A549 treated with dexamethasone at 1 μM for 4 hours (cell line): ENCODE results near the gene TMEM183A. TPM values are rescaled to one million over a fixed set of nuclear protein-coding genes. Genes with fewer than 3 reads are reported as not detected.

Experiments used
- total RNA-seq: library from RNA; stranded (reverse); fragments of 200-300 nt; extraction: Qiagen RNA extraction; gene quantifications from 5 replicates; pipeline ENCODE4 v1.2.3, GENCODE V29; 2022

Gene TMEM183A
- total RNA-seq = 43.4 to 52.9 TPM (median 48.8 TPM) in 5 replicates

DNA sequence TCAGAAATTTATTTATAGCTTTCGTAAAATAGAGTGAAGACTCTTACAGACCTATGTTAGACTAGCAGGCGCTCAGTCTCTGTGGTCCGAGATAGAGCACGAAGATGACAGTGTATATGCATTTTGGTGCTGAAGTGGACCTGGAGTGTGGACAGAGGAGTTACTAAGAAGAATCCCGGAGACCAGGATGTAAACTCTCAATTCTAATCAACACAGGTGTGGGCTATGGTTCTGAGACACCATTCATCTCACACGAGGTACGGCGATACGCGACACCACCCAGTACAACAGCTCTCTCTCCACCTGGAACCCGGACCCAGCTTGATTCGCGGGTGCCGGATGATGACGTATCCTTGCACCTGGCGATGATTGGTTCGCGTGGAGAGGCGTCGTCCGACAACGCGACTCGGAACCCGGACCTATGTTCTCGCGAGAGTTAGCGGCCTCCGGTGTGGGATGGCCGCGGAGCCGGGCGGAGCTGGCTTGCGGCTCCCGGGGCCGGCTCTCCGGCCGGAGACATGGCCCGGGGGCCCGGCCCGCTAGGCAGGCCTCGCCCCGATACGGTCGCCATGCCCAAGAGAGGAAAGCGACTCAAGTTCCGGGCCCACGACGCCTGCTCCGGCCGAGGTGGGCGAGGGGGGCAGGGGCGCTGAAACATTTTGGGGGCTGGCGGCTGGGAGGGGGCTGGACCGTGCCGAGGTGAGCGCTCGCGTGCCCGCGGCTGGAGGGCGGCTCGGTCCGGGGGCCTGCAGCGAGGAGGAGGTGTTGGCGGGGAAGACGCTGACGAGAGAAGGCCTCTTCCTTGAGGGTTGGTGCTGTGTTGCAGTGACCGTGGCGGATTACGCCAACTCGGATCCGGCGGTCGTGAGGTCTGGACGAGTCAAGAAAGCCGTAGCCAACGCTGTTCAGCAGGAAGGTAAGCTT, at the start of gene TMEM183A:
TSS of gene TMEM183A (plus strand) at position 427 of the 924 bp plus-strand sequence. CDS start at position 519, 92 bp downstream.

GRCh38 chr1:202957733-202958543, 49.2 kb upstream of the TMEM183A start, which contains the start of gene ADIPOR1:
ADIPOR1 (minus strand) TSS chr1:202958312; CDS start chr1:202951070, 7,242 bp downstream.

DNA sequence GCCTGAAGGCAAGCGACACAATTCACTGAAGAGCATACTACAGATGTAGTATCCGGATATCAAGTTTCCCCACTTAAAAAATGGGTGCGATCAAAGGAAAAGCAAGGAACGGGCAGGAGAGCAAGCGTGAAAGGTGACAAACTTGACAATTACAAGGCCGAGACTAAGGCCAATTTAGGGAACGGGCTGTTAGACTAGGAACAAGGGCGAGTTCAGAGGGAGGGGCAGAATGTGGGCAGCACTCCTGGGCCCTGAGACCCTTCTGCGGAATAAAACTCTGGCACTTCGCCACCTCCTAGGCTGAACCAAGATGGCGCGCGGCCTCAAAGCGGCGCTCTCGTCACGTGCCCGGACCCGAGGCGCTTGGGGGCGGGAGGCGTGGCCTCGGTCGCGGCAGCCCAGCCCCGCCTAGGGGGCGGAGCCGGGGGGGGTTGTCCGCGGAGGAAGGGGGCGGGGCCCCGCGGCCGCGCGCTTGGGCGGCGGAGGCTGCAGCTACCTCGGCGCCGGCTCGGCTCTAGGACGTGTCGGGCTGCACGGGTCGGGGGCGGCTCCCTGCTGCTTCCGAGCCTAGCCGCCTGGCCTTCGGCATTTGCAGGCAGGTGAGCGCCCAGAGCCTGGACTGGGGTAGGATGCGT, 19.0 kb downstream of the TMEM183A start, which contains the start of gene PPFIA4:
TSS of gene PPFIA4 (plus strand) at position 461 of the 635 bp plus-strand sequence. CDS start 12,518 bp downstream, outside the sequence.

Other genes starting within 250 kb of the TMEM183A start
- gene KDM5B, start 199.0 kb upstream of the TMEM183A start, total RNA-seq = 13.3 to 19.9 TPM (median 16.9 TPM) in 5 replicates
- 2.3 to 4.8 TPM (median 4.2 TPM) in 5 replicates for gene PCAT6, start 196.4 kb upstream of the TMEM183A start, total RNA-seq
- 13.7 to 15.4 TPM (median 14.3 TPM) in 5 replicates for gene RABIF, start 118.2 kb upstream of the TMEM183A start, total RNA-seq
- 16.5 to 19.1 TPM (median 16.8 TPM) in 5 replicates for gene KLHL12, start 80.1 kb upstream of the TMEM183A start, total RNA-seq
- 56.6 to 71.0 TPM (median 68.0 TPM) in 5 replicates for gene ADIPOR1, start 49.1 kb upstream of the TMEM183A start, total RNA-seq
- 19.3 to 21.4 TPM (median 20.6 TPM) in 5 replicates for gene CYB5R1, start 40.1 kb upstream of the TMEM183A start, total RNA-seq
- gene PPFIA4, start 19.1 kb downstream of the TMEM183A start, total RNA-seq = 0.13 to 0.42 TPM (median 0.34 TPM) in 5 replicates
- not detected in 5 replicates for gene MYOG, start 78.6 kb downstream of the TMEM183A start, total RNA-seq
- 0.46 to 0.94 TPM (median 0.67 TPM) in 5 replicates for gene ADORA1, start 120.4 kb downstream of the TMEM183A start, total RNA-seq
- gene MYBPH, start 168.5 kb downstream of the TMEM183A start, total RNA-seq = 0.05 TPM in 1 of 5 replicates, not detected in the others
- gene CHI3L1, start 179.3 kb downstream of the TMEM183A start, total RNA-seq = 0.11 to 0.24 TPM in 2 of 5 replicates, not detected in the others
- gene CHIT1, start 222.3 kb downstream of the TMEM183A start, total RNA-seq = not detected in 5 replicates